Astrocyte (in vitro differentiated cells and primary cell): Measurements from ENCODE around the gene FGFR4.

Experiments used
- EZH2 ChIP-seq: IDR thresholded peaks from 2 replicates; pipeline ENCODE4 v1.6.1; 2012; ENCODE audit warnings: mild to moderate bottlenecking, low read length, inconsistent platforms; ENCODE audit not compliant: insufficient read depth
- TF ChIP-seq, protein P1 (sequence below): IDR thresholded peaks from 2 replicates; pipeline ENCODE4 v1.5.1; 2011; ENCODE audit warnings: low read depth, mild to moderate bottlenecking, inconsistent platforms, low read length, moderate library complexity; ENCODE audit not compliant: insufficient read depth

DNA sequence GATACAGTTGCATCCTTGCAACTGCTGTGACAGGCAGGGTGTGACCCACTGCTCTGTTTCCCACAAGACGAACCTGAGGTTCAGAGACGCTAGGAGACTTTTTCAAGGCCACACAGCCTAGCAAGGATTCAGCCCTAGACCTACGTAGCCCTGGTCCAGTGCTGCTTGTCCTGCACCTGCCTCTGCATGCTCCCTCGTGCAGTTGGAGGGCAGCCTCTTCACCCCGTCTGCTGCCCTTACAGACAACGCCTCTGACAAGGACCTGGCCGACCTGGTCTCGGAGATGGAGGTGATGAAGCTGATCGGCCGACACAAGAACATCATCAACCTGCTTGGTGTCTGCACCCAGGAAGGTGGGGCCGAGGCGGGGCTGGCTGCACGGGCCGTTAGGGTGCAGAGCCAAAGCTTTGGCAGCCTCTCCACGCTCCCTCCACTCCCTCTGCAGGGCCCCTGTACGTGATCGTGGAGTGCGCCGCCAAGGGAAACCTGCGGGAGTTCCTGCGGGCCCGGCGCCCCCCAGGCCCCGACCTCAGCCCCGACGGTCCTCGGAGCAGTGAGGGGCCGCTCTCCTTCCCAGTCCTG lies 8.5 kb downstream of the FGFR4 start:
- TF ChIP-seq, protein P1, sequence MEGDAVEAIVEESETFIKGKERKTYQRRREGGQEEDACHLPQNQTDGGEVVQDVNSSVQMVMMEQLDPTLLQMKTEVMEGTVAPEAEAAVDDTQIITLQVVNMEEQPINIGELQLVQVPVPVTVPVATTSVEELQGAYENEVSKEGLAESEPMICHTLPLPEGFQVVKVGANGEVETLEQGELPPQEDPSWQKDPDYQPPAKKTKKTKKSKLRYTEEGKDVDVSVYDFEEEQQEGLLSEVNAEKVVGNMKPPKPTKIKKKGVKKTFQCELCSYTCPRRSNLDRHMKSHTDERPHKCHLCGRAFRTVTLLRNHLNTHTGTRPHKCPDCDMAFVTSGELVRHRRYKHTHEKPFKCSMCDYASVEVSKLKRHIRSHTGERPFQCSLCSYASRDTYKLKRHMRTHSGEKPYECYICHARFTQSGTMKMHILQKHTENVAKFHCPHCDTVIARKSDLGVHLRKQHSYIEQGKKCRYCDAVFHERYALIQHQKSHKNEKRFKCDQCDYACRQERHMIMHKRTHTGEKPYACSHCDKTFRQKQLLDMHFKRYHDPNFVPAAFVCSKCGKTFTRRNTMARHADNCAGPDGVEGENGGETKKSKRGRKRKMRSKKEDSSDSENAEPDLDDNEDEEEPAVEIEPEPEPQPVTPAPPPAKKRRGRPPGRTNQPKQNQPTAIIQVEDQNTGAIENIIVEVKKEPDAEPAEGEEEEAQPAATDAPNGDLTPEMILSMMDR = no peak
- TF ChIP-seq EZH2 = no peak
